Measurements from ENCODE around the gene LRRC3. TPM values are rescaled to one million over a fixed set of nuclear protein-coding genes. Genes with fewer than 3 reads are reported as not detected.

Gene LRRC3
- total RNA-seq, 1 donor from 2014 or later, result 4.0 TPM

DNA sequence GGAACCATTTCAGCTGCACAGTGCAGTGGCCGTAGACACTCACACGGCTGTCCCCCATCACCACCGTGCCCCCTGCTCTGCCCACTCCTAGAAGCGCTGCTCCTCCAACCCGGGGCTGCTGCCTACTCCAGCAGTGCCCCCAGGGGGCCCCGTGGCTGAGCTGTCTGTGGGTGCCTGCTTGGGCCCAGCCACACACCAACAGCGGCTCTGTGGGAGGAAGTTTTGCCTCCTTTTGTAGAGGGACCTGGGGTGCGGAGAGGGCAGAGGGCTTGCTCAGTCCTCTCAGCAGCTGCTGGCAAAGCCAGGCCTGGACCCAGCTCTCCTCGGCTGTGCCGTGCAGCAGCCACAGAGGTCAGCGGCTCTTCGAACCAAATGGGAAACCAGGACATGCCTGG, 11.4 kb upstream of the LRRC3 start:
- DNase-seq (peak; percentile 30), ATAC-seq (no peak)
- Histone ChIP-seq H3K27me3 (ENCODE audit: low read depth) (peaks cover 14% of the 10 kb centered on the region), H3K4me3 (no peak overlapping the region), H3K9me3 (no peaks in the 10 kb centered on the region), H3K4me1 (no peaks in the 10 kb centered on the region), H3K36me3 (no peaks in the 10 kb centered on the region), H3K27ac (no peak overlapping the region)
- intact Hi-C loops (cut with DNase I), result no loop called here
- TF ChIP-seq, protein P1, sequence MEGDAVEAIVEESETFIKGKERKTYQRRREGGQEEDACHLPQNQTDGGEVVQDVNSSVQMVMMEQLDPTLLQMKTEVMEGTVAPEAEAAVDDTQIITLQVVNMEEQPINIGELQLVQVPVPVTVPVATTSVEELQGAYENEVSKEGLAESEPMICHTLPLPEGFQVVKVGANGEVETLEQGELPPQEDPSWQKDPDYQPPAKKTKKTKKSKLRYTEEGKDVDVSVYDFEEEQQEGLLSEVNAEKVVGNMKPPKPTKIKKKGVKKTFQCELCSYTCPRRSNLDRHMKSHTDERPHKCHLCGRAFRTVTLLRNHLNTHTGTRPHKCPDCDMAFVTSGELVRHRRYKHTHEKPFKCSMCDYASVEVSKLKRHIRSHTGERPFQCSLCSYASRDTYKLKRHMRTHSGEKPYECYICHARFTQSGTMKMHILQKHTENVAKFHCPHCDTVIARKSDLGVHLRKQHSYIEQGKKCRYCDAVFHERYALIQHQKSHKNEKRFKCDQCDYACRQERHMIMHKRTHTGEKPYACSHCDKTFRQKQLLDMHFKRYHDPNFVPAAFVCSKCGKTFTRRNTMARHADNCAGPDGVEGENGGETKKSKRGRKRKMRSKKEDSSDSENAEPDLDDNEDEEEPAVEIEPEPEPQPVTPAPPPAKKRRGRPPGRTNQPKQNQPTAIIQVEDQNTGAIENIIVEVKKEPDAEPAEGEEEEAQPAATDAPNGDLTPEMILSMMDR (IDR thresholded peaks at IDR 0.05), result no peak

DNA sequence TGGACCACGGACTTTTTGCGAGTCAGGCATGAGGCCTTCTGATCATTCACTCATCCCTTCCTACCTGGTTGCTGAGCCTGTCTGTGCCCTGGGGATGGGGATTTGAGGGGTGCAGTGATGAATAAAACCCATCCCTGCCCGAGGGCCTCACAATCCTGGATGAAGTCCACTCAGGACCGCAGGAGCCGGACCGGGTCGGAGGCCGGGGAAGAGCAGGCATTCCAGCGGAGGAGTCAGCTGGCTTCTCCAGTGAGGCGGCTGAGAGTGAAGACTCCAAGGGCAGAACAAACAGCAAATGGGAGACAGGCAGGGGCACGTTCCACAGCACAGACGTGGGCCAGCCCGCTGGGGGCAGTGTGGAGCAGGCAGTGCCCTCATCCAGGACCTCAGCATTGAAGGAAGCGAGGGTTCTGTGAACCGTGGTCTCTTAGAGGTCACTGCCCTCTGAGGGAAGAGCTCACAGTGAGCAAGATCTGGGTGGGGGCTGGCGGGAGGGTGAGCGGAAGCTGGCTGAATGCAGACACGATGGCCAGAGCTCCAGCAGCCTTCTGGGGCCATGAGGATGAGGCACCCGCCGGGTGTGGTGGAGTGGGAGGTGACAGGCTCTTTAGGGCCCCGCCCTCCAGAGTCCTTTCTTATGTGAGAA, 10.9 kb upstream of the LRRC3 start:
- ATAC-seq (no peak), DNase-seq (peak; percentile 42)
- H3K4me3 ChIP-seq, result no peak overlapping the region
- no peaks in the 10 kb centered on the region for H3K36me3 ChIP-seq
- no peaks in the 10 kb centered on the region for H3K9me3 ChIP-seq
- peaks cover 15% of the 10 kb centered on the region for H3K27me3 ChIP-seq (ENCODE audit: low read depth)
- TF ChIP-seq, protein P1 (IDR thresholded peaks at IDR 0.05), result no peak
- no peak overlapping the region for H3K27ac ChIP-seq
- H3K4me1 ChIP-seq, result no peaks in the 10 kb centered on the region
- intact Hi-C loops (cut with DNase I), result no loop called here

DNA sequence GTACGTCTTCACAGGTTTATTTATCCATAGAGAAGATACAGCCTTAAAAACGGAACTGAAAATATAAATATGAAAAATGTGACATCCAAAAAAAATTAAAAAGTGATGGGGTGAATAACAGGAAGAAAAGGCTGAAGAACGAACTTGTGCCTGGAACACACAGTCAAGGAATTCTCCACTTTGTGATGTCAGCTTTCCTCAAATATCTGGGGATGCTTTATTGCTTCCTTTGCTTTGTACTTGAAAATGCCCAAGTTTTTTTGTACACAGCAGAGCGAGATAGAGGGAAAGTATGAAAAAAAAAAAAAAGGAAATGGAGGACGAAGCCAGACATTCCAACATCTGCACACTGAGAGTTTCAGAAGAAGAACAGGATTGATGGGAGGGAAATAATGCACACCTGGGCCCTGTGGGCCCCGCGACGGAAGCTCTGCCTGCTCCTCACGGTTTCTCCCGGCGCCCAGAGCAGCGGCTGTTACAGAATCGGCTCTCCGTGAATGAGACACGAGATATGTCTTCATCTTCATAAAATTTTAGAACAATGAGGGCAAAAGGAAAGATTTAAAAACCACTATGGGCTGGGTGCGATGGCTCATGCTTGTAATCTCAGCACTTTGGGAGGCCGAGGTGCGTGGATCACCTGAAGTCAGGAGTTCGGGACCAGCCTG, 10.0 kb upstream of the LRRC3 start:
- ATAC-seq, result no peak
- Histone ChIP-seq H3K4me3 (no peak overlapping the region), H3K27me3 (ENCODE audit: low read depth) (peaks cover 22% of the 10 kb centered on the region), H3K4me1 (no peaks in the 10 kb centered on the region), H3K9me3 (no peaks in the 10 kb centered on the region), H3K27ac (no peak overlapping the region), H3K36me3 (no peaks in the 10 kb centered on the region)
- intact Hi-C loops (cut with DNase I), result no loop called here
- DNase-seq, result peak; percentile 7
- TF ChIP-seq, protein P1 (IDR thresholded peaks at IDR 0.05), result no peak

DNA sequence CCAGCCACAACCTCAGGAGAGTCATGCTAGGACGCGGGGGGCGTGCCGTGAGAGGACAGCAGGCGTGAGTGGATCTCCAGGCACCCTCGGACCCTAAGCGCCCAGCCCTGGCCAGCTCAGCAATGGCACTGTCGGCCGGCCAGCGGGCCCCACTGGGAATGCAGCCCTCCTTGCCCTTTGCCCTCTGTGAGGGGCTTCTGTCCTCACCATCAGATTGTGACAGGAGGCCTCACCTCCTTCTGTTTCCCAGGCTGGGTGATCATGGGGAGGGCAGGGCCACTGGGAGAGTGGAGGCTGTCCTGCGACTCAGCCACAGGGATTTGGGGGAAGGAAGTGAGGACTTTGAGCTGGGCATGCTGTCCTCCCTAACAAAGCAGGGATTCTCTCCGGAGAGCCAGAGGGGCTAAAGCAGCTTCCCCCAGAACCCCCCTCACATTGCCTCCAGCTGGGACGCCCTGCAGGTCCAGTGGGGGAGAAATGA, 6.6 kb upstream of the LRRC3 start:
- no peak overlapping the region for H3K4me3 ChIP-seq
- ATAC-seq, result no peak
- H3K27me3 ChIP-seq (ENCODE audit: low read depth), result peaks cover 22% of the 10 kb centered on the region
- H3K27ac ChIP-seq, result no peak overlapping the region
- intact Hi-C loops (cut with DNase I), result no loop called here
- TF ChIP-seq, protein P1 (IDR thresholded peaks at IDR 0.05), result no peak
- H3K4me1 ChIP-seq, result no peaks in the 10 kb centered on the region
- DNase-seq, result no peak
- no peaks in the 10 kb centered on the region for H3K36me3 ChIP-seq
- no peaks in the 10 kb centered on the region for H3K9me3 ChIP-seq

DNA sequence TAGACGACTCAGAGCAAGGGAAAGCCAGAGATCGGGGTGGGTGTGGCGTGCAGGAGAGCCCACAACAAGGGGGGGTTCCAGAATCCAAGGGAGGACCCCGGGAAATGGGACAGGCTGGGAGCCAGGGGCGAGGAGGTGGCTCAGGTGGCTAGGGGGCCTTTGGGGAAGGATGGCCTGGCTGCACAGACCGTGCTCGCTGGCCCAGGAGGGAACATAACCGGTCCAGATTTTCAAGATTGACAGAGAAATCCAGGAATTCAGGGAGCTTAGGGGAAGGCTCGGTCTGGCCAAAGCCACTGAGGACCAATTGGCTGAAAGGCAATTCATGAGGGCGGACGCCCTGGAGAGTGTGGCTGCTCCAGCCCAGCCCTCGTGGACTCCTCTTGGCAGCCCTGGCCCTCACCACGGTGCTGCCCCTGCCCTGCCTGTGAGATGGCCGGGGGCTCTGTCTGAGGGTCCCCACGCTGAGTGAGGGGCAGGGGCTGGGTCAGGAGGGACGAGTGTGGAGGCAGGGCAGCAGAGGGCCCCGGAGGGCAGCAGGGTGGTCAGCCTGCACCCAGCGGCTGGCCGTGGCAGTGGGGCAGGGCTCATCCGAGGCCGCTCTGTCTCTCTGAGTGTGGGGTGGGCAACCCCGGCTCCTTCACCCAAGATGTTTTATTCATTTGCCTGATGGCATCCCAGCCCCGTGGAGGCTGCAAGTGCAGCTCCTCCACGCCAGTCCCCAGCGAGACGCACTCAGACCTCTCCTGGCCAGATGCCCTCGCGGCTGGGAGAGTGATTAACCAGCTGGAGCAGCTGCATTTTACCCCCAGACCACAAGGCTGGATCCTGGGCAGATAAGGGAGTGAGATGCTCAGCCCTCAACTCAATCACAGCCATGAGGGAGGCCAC, 5.6 kb upstream of the LRRC3 start:
- peak in 1 of 2 donors; percentile 37 for ATAC-seq
- TF ChIP-seq, protein P1 (IDR thresholded peaks at IDR 0.05), result no peak
- intact Hi-C loops (cut with DNase I), result no loop called here

More for the DNA sequence above, 5.6 kb upstream of the LRRC3 start:
- peaks cover 22% of the 10 kb centered on the region for H3K27me3 ChIP-seq (ENCODE audit: low read depth)
- H3K4me1 ChIP-seq, result no peaks in the 10 kb centered on the region
- no peaks in the 10 kb centered on the region for H3K36me3 ChIP-seq
- H3K27ac ChIP-seq, result no peak overlapping the region
- no peak for DNase-seq
- no peaks in the 10 kb centered on the region for H3K9me3 ChIP-seq
- no peak overlapping the region for H3K4me3 ChIP-seq
